BJ (cell line): Measurements from ENCODE around the gene P3R3URF. TPM values are rescaled to one million over a fixed set of nuclear protein-coding genes. Genes with fewer than 3 reads are reported as not detected.
A peak's percentile ranks its signal among the peaks of the same experiment; 100 is the strongest.

ENCODE experiments used
- CTCF ChIA-PET: fragments of 350-600 bp; formaldehyde crosslinking; extraction: SDS; loops from one replicate; lab custom pipeline; 2021; ENCODE audit warnings: antibody characterized with exemption, inconsistent platforms; lab: Yijun Ruan, JAX
- POLR2A ChIA-PET: fragments of 300-600 bp; sonication (Branson Sonifier 250); formaldehyde crosslinking; extraction: SDS; loops from one replicate; lab custom pipeline; 2021; ENCODE audit warnings: antibody characterized with exemption; lab: Charles Lee
- DNase-seq: peaks from one replicate; pipeline ENCODE4 v3.0.0-alpha.2; 2011; ENCODE audit warnings: low read depth
- H3K27me3 ChIP-seq: 2 replicates; pipeline ENCODE4 v1.6.0; 2011; ENCODE audit warnings: low read length; ENCODE audit not compliant: control insufficient read depth, insufficient read depth
- H3K36me3 ChIP-seq: 2 replicates; pipeline ENCODE4 v1.5.1; 2011; ENCODE audit warnings: low read length; ENCODE audit not compliant: control insufficient read depth, insufficient read depth
- H3K4me3 ChIP-seq: 2 replicates; pipeline ENCODE4 v1.5.1; 2011; ENCODE audit warnings: low read depth, mild to moderate bottlenecking, control low read depth, low read length
- polyA plus RNA-seq: library from polyadenylated mRNA; depleted of rRNA; stranded (reverse); fragments of >200 nt; gene quantifications from 2 replicates; pipeline ENCODE4 v1.2.3, GENCODE V29; 2011
- TF ChIP-seq, protein P1 (sequence below): IDR thresholded peaks from 2 replicates; pipeline ENCODE4 v1.5.1; 2011; ENCODE audit warnings: low read depth, mild to moderate bottlenecking, control low read depth, inconsistent platforms, low read length, moderate library complexity; ENCODE audit not compliant: insufficient read depth

Gene P3R3URF
- polyA plus RNA-seq, 1 experiment = not detected

DNA sequence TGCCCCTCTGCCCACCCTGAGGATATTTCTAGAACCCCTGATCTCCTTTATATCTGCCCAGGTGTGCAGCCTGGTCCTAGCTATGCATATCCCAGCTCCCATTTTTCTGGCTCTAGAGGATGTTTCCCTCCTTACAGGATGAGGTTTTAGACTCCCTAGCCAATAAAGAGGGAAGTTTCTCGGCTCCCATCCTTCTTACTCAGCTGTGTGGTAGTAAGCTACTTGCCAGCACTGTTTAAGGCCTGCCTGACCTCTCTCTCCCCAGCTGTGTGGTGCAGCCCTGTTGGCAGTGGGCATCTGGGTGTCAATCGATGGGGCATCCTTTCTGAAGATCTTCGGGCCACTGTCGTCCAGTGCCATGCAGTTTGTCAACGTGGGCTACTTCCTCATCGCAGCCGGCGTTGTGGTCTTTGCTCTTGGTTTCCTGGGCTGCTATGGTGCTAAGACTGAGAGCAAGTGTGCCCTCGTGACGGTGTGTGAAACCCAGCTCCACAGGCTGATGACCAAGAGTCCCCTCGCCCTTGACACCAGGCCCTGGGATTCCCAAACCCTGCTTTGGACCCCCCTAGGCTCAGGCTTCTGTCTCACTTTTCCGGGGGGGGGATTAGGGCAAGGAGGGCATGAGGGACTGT, 7.8 kb upstream of the P3R3URF start:
- H3K27me3 ChIP-seq = no peaks in the 10 kb centered on the region
- no peak overlapping the region for H3K4me3 ChIP-seq
- TF ChIP-seq, protein P1, sequence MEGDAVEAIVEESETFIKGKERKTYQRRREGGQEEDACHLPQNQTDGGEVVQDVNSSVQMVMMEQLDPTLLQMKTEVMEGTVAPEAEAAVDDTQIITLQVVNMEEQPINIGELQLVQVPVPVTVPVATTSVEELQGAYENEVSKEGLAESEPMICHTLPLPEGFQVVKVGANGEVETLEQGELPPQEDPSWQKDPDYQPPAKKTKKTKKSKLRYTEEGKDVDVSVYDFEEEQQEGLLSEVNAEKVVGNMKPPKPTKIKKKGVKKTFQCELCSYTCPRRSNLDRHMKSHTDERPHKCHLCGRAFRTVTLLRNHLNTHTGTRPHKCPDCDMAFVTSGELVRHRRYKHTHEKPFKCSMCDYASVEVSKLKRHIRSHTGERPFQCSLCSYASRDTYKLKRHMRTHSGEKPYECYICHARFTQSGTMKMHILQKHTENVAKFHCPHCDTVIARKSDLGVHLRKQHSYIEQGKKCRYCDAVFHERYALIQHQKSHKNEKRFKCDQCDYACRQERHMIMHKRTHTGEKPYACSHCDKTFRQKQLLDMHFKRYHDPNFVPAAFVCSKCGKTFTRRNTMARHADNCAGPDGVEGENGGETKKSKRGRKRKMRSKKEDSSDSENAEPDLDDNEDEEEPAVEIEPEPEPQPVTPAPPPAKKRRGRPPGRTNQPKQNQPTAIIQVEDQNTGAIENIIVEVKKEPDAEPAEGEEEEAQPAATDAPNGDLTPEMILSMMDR = no peak
- H3K36me3 ChIP-seq = peaks cover 4% of the 10 kb centered on the region; the same call in 1 of the 2 replicates
- no peak for DNase-seq
- ChIA-PET CTCF (interaction anchor here (0.6 to 10.7 kb wide), 4 partner anchors 10 to 146 kb away, joined by 3 to 173 read pairs (median 26); no protein-coding TSS in a partner anchor), POLR2A (no interaction called here)

DNA sequence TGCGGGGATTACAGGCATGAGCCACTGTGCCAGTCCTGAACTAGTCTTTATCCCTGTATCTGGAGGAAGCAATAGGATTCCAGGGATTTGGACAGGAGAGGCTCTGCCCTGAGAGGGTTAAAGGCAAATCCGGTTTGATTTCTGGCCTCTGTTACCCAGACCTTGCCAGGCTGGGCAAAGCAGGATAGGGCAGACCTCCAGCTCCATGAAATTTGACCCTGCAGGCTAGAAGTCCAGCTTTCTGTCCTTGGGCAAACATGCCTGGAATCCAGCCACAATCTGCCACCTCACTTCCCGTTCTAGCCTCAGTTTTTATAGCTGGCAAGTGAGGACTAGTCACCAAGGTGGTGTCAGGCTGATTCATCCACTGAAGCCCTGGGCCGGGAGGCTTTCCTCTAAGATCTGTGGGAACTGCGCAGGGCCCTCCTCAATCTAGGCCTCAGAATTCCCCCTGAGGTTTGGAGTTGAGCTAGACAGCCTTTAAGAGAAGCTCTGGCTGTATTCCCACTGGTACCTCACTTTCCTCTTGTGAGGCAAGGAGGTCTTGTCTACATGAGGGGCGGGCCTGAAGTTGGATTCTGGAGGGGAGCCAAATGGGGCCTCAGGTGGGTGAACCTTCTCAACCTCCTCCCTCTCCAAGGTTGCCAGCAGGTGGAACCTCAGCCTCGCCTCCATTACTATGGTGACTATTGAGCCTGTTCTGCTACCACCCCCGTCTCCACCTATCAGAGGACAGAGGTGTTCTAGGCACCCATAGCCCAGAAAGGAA, 7.0 kb upstream of the P3R3URF start:
- H3K4me3 ChIP-seq = no peak overlapping the region
- peaks cover 3% of the 10 kb centered on the region; the same call in 1 of the 2 replicates for H3K36me3 ChIP-seq
- peak; percentile 80 for DNase-seq
- CTCF ChIA-PET = interaction anchor here (0.6 to 10.7 kb wide), 5 partner anchors 11 to 156 kb away, joined by 3 to 173 read pairs (median 9); no protein-coding TSS in a partner anchor
- POLR2A ChIA-PET = no interaction called here
- H3K27me3 ChIP-seq = no peaks in the 10 kb centered on the region
- TF ChIP-seq, protein P1 = no peak

DNA sequence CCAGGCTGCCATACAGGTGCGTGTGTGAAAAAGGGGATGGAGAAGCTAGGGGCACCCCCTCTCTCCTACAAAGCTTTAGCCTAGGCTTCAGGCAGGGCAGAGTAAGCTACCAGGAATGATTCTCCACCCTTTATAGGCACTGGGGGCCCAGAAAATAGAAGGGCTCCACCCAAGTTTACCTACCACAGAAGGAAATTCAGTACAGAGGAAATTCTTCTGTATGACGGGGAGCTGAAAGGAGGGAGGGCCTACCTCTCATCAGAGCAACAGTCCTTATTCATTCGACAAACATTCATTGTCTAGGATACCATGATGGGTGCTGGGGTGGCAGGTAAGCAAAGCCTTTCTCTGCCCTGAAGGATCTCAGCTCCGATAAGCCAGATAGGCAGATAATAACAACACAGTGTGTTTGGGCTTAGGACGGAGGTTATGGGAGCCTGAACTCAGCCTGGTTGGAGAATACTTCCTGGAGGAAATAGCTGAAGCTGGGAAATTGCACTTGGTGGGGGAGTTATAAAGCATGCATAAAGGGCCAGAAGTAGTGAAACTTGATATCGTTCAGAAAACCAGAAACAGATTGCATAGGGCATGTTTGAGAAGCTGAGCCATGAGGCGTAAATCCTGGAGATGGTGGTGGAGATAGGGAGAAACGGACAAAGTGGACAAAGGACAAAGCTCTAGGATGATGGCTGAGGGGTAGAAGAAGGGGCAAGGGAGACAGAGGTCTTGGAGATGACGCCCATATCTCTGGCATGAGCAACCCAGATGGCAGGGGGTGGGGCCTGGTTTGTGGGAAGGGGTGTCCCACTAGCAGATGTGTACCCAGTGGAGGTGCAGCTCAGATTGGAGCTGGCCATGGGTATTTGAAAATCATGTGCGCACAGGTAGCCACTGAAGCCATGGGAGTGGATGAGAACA, 5.3 kb upstream of the P3R3URF start:
- ChIA-PET CTCF (interaction anchor here (0.8 to 10.7 kb wide), 14 partner anchors 9 to 1452 kb away, joined by 3 to 173 read pairs (median 4); no protein-coding TSS in a partner anchor), POLR2A (interaction anchor here (0.6 kb wide), 1 partner anchor 42 kb away, joined by 13 read pairs; no protein-coding TSS in a partner anchor)
- Histone ChIP-seq H3K36me3 (no peaks in the 10 kb centered on the region), H3K27me3 (no peaks in the 10 kb centered on the region), H3K4me3 (no peak overlapping the region)
- DNase-seq = no peak
- TF ChIP-seq, protein P1 = no peak

DNA sequence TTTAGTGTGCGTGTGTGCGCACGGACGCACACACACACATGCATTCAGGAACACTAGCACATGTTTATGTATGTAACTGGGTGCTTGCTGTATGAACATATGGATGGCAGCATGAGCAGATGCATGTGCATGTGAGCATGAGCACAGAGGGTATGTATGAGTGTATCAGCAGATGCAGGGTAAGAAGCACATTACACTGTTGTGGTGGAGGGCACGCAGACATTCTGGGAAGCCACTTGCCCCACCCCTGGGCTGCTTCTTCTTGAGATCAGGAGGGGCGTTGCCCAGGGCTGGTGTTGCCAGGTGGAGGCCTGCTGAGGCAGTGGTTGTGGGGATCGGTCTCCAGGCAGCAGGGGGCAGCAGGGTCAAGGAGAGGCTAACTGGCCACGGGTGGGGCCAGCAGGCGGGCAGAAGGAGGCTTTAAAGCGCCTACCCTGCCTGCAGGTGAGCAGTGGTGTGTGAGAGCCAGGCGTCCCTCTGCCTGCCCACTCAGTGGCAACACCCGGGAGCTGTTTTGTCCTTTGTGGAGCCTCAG, 3.9 kb upstream of the P3R3URF start:
- ChIA-PET CTCF (interaction anchor here (0.6 to 10.7 kb wide), 11 partner anchors 11 to 156 kb away, joined by 3 to 173 read pairs (median 4); partner anchors contain the start of gene PIK3R3), POLR2A (no interaction called here)
- Histone ChIP-seq H3K36me3 (no peaks in the 10 kb centered on the region), H3K27me3 (no peaks in the 10 kb centered on the region), H3K4me3 (no peak overlapping the region)
- DNase-seq = no peak
- TF ChIP-seq, protein P1 = no peak; the same call in 1 of the 2 replicates
